DMS53 (cell line): Measurements from ENCODE around the gene UBL4B.
A peak's percentile ranks its signal among the peaks of the same experiment; 100 is the strongest.
"Not testable (repeated sequence)": the region's sequence is repeated elsewhere in the genome, so short reads cannot be mapped to it uniquely, and the experiment has no call there.

Experiments
- DNase-seq: peaks from one replicate; lab custom pipeline; 2025; lab: John Stamatoyannopoulos, UW

The UBL4B gene

GRCh38 chr1:110112143-110112542 is at the start of gene UBL4B:
TSS of gene UBL4B (plus strand) at chr1:110112443. CDS start at chr1:110112535, 92 bp downstream.
- no peak for DNase-seq

GRCh38 chr1:110062612-110063011 is 49.6 kb upstream of the UBL4B start:
- DNase-seq, result no peak

- no peak for DNase-seq
Observed at GRCh38 chr1:110063781-110064180, 48.5 kb upstream of the UBL4B start.

- DNase-seq, result no peak
Observed at GRCh38 chr1:110064576-110065337, 47.5 kb upstream of the UBL4B start.

DNA sequence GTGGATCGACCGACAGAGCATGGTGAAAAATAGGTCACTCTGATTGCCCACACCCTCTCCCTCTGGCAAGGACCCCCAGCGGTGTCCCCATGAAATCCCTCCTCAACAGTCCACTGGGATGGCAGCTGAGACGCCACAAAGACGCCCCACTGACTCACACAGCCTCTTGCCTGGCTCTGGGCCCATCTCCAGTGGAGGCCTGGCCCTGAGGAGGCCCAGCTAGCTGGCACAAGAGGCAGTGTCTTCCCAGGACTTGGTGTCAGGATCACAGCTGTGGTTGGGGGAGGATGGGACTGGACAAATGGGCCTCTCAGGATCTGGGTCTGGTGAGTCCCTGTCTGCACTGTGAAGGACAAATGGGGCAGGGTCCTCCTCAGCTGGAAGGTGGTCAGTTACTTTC is 46.4 kb upstream of the UBL4B start:
- DNase-seq, result no peak

DNA sequence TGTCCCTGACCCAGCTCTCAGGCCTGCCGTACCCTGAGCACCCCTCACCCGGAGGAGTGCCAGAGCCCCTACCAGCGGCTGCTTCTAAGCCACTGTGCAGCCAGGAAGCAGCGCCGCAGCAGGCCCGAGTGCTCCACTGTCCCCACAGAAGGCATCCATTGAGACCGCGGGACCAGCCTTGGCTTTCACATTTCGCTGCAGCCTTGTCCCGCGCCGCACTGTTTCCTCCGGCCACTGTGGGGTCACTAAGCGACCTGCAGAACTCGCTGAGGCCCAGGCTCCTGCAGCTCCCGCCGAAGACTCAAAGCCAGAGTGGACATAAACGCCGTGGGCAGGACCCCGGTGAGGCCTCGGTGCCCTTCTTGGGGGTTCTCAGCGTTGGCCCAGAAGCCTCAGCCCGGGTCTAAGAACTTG is 44.8 kb upstream of the UBL4B start:
- no peak for DNase-seq

DNA sequence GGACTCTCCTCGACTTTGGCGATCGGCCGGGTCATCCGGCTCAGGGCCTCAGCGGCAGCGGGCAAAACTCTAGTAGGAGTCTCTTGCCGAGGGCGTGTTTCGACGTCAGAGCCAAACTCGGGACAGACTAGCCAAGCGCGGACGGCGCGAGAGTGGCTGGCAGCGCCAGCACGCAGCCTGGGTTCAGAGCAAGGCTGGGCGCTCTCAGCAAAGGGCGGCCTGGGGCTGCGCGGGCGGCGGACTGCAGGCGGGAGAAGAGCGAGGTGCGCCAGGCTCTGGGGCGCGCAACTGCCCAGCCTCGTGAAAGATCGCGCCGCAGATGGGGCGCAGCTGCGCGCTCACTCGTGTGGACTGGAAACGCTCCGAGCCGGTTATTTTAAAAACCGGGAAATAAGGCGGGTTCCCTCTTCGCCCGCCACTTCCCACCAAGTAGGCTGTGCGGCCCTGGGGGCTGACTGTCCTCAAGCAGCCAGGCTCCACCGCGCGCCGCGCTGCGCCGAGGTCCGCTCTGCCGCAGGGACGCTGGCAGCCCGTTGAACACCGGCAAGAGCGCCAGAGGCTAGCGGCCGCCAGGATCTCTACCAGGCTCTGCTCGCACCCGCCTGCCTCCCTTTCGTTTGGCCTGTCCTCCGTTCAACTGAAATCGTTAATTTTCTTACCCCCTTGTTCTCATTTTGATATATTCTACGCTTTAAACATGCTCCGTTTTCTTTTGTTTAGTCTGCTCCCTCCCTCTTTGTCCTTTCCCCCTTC is 44.2 kb upstream of the UBL4B start:
- no peak for DNase-seq

DNA sequence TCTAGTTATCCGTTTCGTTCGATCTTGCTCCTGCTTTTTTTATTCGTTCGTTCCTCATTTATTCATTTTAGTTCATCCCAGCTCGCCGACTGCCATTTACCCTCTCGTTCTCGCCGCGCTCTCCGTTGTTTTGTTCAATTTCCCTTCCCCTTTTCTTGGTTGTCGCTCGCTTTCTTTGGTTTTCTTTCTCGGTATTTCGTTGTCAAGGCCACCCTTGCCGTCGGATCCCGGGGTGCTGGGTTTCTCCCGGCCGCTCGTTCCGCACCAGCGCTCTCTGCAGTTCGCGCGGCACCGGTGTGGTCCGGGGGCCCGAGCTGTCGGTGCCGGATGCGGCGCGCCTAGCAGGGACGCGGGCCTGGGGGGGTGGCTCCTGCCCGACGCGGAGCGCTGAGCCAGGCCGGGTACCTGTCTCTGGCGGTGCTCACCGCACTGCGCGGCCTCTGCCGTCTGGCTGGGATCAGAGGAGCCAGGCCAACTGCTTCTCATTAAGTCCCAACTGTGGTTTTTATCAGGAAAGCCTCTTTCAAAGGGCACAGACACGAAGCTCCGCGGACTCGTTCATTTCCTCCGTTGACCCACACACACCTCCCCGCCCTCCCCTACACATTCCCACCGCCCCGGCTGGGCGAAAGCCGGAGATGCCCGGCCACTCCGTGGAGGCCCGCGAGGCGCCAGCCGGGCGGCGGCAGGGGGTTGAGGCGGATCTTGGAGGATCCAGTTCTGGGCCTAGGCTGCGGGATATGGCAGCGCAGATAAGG is 43.4 kb upstream of the UBL4B start:
- no peak for DNase-seq

DNA sequence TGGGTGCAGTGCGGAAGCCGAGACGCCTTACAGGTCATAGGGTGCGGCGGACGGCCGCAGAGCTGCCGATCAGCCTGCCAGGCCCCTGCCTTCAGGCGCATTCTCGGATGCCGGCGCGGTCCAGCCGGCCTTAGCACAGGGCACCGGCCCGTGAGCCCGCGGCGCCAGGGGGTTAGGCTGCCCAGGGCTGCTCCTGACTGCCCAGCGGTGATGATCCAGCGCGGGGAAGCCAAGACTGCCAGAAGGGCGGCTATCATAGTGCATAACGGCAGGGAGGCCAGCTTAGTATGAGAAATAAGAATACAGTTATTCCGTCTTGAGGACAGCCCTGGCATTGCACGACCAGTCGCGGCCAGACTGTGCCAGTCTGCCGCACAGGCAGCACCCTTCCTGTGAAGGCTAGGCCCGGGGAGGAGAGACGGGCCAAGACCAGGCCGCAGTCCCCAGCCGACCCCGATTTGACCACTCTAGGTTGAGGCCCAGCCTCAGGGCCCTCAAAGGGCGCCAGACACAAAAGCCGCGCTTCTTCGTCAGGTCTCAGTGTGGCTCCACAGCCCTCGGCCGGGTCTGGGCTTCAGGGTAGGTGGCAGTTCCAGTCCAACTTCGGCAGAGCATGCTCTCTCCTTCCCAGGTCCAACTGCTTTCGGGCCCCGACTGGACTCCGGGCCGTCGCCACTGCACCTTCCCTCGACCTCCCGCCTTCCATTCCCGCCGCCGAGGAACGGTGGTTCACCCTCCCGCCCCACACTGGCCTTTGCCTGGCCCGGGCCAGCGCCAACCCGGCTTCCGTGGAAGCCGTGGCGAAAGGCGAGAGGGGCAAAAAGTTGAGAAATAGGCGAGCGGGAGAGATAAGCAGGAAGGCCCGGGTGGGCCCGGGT is 42.6 kb upstream of the UBL4B start:
- DNase-seq, result peak; percentile 67

DNA sequence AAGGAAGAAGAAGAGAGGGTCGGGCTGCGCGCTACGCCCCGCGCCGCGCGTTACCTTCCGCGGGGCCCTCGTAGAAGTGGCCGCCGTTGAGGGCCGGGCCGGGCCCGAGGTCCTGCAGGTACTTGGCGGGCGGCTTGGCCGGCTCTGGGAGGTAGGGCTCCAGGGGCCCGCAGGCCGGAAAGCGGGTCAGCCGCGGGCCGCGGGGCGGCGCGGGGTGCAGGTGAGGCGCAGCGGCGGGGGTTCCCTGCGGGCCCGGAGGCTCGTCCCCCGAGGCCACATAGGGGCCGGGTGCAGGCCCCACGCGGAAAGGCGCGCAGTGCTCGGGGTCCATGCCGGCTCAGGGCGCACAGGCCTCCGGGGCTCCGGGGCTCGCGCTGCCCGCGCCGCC is 42.0 kb upstream of the UBL4B start:
- DNase-seq, result peak; percentile 62

- peak; percentile 56 for DNase-seq
Observed at GRCh38 chr1:110070671-110071242, 41.5 kb upstream of the UBL4B start, which contains the start of gene ALX3. TSS of gene ALX3 (minus strand) at chr1:110070672. CDS start at chr1:110070612, 60 bp downstream.

GRCh38 chr1:110074166-110074565 is 38.1 kb upstream of the UBL4B start:
- DNase-seq, result no peak

DNA sequence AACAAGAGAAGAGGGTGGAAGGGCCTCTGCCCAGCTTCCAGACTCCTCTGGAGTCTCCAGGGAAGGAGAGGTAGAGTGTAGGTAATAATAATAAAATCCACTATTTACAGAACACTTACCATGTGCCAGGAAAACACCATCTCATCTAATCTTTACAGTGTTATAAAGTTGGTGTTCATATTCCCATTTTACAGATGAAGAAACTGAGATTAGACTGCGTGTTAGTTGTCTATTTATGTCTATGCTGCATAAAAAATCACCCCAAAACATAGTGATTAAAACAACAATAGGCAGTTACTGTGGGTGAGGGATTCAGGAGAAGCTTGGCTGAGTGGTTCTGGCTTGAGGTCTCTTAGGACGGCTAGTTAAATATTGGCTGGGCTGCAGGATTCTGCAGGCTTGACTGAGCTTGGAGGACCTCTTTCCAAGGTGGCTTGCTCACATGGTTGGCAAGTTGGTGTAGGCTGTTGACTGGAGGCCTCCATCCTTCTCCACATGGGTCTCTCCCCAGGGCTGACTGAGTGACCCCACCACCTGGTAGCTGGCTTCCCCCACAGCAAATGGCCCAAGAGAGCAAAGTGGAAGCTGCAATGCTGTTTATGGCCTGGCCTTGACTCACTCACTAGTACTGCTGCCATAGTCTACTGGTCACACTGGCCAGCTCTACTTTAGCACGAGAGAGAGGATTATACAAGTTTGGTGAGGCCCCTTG is 35.3 kb upstream of the UBL4B start:
- peak; percentile 73 for DNase-seq

DNA sequence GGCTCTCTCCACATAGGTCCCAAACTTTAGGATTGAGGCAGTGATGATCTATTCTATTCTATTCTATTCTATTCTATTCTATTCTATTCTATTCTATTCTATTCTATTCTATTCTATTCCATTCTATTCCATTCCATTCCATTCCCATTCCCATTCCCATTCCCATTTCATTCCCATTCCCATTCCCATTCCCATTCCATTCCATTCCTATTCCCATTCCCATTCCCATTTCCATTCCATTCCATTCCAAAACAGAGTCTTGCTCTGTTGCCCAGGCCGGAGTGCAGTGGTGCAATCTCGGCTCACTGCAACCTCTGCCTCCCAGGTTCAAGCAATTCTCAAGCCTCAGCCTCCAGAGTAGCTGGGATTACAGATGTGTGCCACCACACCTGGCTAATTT is 32.2 kb upstream of the UBL4B start:
- DNase-seq, result not testable (repeated sequence)

DNA sequence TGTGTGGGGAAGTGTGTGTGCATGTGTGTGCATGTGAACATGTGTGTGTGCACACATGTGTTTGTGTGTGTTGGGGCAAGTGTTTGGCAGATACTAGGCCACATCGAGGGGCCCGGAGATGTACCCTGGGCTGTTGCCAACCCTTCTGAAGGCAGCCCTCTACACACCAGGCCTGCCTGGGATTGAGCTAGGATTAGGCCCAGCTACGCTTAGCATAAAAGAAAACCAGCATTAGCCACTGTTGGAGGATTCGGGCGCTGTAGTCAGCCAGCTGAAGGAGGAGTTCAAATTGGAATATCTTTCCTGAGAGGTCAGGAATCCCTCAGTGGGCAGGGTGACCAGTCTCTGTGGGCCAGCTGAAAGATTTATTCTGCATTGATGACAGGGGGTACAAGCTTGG is 31.2 kb upstream of the UBL4B start:
- no peak for DNase-seq

GRCh38 chr1:110082477-110082876 is 29.8 kb upstream of the UBL4B start:
- DNase-seq, result no peak

GRCh38 chr1:110083061-110083865 is 29.0 kb upstream of the UBL4B start:
- DNase-seq, result no peak

GRCh38 chr1:110083866-110084226 is 28.4 kb upstream of the UBL4B start:
- peak; percentile 45 for DNase-seq

- peak; percentile 68 for DNase-seq
Observed at GRCh38 chr1:110084227-110085078, 27.8 kb upstream of the UBL4B start.
